NCI-H748 (cell line): Measurements from ENCODE around the gene PLB1.
"Not testable (repeated sequence)": the region's sequence is repeated elsewhere in the genome, so short reads cannot be mapped to it uniquely, and the experiment has no call there.

Experiments
- DNase-seq: peaks from one replicate; lab custom pipeline; 2025; ENCODE audit not compliant: unreplicated experiment; lab: John Stamatoyannopoulos, UW

PLB1 gene

GRCh38 chr2:28463893-28464292 is 32.0 kb upstream of the PLB1 start:
- no peak for DNase-seq

GRCh38 chr2:28465148-28465885 is 30.5 kb upstream of the PLB1 start:
- DNase-seq: no peak

- DNase-seq: no peak
These were observed 26.6 kb upstream of the PLB1 start for GRCh38 chr2:28469304-28469703.

GRCh38 chr2:28469947-28470535 is 25.8 kb upstream of the PLB1 start:
- DNase-seq: no peak

GRCh38 chr2:28470759-28471158 is 25.1 kb upstream of the PLB1 start:
- DNase-seq: no peak

GRCh38 chr2:28471214-28471613 is 24.6 kb upstream of the PLB1 start:
- no peak for DNase-seq

GRCh38 chr2:28471701-28472236 is 24.1 kb upstream of the PLB1 start:
- DNase-seq: no peak

- DNase-seq: not testable (repeated sequence)
These were observed 23.2 kb upstream of the PLB1 start for GRCh38 chr2:28472641-28473040.

- DNase-seq: no peak
These were observed 20.7 kb upstream of the PLB1 start for GRCh38 chr2:28475088-28475595.

- no peak for DNase-seq
These were observed 18.8 kb upstream of the PLB1 start for GRCh38 chr2:28477087-28477486.

GRCh38 chr2:28477645-28478044 is 18.2 kb upstream of the PLB1 start:
- DNase-seq: no peak

- DNase-seq: no peak
These were observed 15.3 kb upstream of the PLB1 start for GRCh38 chr2:28480403-28481049.

- DNase-seq: no peak
These were observed 14.0 kb upstream of the PLB1 start for GRCh38 chr2:28481905-28482304.

GRCh38 chr2:28484835-28485234 is 11.0 kb upstream of the PLB1 start:
- DNase-seq: no peak

GRCh38 chr2:28486526-28486925 is 9.3 kb upstream of the PLB1 start:
- DNase-seq: no peak

- no peak for DNase-seq
These were observed 8.6 kb upstream of the PLB1 start for GRCh38 chr2:28487258-28487657.

GRCh38 chr2:28488083-28488830 is 7.6 kb upstream of the PLB1 start:
- no peak for DNase-seq

- no peak for DNase-seq
These were observed 6.8 kb upstream of the PLB1 start for GRCh38 chr2:28488858-28489575.

GRCh38 chr2:28490558-28490957 is 5.3 kb upstream of the PLB1 start:
- no peak for DNase-seq

GRCh38 chr2:28492282-28492681 is 3.6 kb upstream of the PLB1 start:
- no peak for DNase-seq

GRCh38 chr2:28493636-28494035 is 2.2 kb upstream of the PLB1 start:
- no peak for DNase-seq
